ELF-1 (cell line): ENCODE results near the gene TMEM273.

Source experiments
- DNase-seq: peaks from one replicate; pipeline ENCODE4 v3.0.0-alpha.2; 2016; ENCODE audit warnings: low read depth, low spot score

TMEM273 gene

DNA sequence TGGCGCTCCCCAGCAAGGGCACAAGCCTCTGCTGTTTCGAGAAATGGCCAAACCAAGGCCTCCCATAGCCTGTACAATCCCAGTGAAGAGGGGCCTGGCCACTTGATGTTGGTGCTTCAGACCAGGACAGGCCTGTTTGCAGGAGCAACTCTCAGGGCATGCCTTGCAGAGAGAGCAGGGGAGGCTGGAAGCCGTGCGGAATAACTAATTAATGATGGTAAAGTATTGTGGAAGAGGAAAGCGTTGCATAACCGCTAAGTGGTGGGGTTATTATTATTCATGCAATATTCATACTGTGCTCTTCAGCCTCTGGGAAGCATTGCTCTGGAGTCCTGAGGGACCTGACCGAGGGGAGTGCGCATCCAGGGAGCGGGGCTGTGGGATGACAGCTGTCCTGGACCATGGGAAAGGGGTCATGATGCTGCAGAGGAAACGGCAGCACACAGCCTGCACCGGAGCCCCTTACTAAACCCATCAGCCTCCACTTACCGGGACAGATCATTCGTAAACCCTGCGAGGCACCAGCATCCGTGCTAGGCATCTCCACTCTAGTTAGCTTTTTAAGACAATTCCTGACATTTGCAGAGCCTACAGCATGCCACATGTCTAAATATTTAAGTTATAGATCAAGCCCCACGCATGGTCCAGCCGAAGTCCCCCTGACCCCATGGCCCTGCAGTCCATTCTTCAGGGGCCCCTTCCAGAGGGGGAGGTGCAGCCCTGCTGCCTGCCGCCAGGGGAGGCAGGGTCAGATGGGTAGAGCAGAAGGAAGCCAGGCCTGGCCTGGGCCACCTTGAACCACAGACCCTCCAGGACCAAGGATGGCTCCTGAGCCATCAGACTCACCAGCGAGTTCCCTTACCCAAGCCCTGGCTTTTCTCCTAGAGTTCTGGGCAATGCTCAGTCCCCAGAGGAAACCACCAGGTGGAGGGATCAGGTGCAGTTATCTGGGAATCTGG, 11.6 kb downstream of the TMEM273 start:
- no peak for DNase-seq

DNA sequence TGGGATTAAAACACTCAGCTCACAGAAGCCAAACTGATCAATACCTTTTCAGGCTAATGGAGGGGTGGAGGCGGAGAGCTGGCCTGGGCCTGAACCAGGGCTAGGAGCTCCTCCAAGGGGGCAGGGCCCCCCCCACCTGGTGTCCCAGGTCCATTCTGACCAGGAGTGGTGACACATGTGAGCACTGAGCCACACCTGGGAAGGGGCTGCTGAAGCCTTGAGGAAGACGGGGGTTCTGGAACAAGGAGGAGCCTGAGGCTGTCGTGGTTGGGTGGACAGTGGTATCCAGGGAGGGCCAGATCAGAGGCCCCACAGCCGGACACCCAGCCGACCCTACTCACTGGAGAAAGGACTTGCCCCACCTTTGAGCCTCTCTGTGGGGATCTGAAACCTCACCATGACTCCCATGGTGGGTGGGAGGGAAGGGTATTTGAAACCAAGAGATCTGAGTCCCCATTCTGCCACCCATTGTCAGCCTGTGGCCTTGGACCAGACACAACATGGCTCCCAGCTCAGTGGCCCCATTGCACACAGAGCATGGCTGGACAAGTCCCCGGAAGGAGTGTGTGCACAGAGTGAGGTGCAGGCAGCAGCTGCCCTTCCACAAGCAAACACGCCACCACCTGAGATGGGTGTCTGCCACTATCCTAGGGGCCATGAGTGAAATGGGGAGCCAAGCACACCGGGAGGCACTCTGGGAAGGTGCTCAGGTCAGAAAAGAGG, 12.4 kb downstream of the TMEM273 start:
- no peak for DNase-seq

DNA sequence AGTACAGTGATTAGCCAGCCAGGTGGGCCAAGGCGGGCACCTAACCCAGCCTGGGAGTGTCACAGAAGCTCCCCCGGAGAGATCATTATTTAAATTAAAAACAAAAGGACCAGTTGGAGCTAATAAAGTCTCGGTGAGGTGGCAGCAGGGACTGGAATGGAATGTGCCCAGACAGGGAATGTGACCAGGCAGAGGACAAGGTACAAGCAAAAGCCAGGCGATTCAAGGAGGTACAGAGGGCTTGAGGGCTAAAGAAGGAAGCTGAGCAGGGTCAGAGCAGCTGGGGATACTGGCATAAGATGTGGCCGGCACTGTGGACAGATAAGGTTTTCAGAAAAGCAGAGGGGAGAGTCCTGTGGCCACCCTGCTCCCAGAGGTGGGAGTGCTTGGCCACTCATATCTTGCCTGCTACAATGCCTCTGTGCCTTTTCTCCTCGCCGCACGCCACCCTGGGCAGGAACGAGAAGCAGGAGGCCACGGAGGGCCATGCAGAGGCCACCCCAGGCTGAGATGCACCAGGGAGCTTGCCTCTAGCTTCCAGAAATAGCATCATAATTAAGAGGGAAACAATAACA, 13.2 kb downstream of the TMEM273 start:
- DNase-seq, result no peak

DNA sequence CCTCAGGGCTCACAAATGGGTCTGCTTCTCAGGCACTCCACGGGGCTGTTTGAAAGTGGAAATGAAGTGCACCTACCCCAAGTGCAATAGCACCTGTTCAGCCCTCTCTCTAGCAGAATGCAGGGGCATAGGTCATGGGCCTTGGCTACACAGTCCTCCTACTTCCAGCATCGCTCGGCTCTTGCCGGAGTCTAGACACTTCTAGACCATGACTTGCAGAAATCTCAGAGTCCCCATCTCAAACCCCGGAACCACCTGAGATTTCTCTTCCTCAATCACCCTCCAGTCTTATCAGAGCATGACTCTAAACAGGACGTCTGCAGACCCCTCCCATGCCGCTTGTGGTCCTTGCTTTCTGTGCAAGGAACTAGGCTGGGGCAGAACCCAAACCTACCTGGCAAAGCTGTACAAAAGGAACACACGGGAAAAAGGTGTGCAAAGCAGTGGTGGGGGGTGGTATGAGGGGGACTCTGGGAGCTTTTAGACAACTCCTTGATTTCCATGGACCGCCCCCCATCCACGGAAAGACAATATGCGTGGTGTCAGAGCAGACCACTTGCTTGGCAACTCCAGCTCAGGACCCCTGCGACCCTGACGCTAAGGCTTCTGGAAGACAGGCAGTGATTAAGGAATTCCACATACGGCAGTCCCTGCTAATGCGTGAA, 13.8 kb downstream of the TMEM273 start:
- no peak for DNase-seq

DNA sequence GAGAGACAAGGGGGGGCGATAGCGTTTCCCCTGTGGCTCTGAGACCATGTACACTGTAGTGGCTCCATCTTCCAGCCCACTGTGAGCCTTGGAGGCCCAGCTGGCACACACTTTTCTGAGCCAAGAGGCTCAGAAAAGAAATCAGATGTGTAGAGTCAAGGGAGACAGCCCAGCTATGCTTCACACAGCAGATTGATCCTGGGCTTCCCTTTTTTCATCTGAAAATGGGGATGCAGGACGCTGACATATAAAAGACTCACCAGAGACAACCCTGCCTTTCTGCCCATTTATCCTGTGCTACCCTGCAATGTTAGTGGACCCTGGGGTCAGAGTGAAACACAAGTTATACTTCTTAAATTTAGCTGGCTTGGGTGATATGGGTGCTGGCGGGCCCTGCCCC, 14.3 kb downstream of the TMEM273 start:
- DNase-seq, result no peak

DNA sequence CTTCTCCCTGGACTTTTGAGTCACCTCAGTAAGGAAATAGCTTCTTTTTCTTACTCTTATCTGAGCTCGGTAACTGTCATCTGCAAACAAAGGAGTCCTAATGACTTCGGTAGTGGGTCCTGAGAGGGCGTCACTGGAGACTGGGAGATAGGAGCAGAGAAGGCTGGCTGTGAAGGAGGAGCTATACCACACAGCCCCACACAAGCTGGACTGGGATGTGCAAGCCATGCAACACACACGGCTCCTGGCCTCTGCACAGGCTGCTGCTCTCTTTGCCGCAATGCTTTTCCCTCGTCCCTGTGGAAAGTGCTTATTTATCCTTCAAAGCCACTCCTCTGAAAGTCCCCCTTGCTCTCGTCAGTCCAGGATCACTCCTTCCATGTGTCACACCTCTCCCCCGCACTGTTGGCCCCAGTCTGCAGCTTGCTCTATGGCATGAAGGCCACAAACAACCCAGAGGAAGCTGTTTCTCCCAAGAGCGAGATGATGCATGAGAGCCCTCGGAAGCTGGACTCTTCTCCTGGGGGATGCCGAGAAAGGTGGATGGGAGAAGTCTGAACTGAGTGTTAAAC, 14.9 kb downstream of the TMEM273 start:
- no peak for DNase-seq

DNA sequence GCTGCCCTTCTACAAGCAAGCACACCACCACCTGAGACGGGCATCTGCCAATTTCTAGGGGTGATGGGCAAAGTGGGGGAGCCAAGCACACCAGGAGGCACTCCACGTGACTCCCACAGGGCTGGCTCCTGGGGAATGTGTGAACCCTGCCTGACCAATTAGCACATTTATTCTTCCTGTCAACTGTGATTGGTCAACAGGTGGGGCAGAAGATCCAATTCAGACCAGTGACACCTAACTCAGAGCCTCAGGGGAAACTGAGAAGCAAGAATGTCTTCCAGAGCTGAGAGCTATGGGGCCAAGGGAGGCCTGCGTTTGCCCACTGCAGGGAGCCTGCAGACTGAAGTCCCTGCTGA, 15.4 kb downstream of the TMEM273 start:
- DNase-seq, result no peak

DNA sequence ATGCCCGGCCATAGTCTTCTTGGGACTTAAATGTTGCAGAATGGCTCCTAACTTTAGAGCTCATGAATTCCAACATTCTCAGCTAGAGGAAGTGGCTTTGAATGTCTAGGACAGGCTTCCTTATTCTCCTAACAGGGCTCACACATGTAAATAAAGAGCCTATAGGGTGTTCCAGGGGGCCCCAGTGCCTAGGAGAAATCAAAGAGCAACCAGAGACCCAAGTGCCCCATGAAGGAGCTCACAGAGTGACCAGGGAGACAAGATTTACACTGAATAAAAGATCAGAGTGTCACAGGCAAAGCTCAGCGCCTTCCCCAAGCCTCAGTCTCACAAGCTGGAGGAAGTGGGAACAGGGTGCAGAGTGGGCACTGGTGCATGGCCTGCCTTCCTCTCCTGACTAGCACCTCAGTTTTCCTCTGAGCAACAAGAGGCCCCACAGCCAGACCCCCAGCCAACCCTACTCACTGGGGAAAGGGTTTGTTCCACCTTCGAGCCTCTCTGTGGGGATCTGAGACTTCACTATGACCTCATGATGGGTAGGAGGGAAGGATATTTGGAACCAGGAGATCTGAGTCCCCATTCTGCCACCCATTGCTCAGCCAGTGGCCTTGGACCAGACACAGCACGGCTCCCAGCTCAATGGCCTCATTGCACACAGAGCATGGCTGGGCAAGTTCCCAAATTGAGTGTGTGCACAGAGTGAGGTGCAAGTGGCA, 16.0 kb downstream of the TMEM273 start:
- no peak for DNase-seq

DNA sequence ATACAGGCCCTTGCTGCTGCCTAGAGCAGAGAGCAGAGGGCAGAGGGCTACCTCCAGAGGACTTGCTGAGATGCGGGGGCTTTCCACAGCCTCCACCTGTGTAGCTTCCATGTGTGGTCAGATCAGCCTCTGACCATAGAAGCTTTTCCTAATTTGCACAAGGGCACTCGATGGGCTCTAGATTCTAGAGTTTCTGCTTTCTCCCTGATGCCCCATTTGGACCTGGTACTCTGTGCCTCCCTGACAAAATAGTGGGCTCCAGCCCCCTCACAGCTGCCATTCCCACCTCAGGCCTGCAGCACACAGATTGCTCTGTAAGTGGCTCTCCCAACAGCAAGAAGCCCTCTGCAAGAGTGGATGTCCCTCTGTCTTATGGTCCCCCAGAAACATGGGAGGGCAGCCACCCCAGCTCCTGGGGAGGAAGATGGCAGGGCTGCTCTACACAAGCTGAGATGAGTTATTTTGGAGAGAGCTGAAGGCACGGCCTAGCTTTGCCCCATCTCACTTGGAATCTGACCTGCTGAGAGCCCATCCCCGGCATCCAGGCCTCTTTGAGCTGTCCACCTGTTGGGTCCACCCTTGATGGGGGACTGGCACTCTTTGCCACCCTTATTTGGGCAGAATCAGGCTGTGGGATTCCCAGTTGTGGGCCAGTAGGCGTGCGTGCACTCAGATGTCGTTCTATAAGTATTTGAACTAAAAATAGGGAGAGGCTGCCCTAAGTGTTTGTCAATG, 16.7 kb downstream of the TMEM273 start:
- no peak for DNase-seq

DNA sequence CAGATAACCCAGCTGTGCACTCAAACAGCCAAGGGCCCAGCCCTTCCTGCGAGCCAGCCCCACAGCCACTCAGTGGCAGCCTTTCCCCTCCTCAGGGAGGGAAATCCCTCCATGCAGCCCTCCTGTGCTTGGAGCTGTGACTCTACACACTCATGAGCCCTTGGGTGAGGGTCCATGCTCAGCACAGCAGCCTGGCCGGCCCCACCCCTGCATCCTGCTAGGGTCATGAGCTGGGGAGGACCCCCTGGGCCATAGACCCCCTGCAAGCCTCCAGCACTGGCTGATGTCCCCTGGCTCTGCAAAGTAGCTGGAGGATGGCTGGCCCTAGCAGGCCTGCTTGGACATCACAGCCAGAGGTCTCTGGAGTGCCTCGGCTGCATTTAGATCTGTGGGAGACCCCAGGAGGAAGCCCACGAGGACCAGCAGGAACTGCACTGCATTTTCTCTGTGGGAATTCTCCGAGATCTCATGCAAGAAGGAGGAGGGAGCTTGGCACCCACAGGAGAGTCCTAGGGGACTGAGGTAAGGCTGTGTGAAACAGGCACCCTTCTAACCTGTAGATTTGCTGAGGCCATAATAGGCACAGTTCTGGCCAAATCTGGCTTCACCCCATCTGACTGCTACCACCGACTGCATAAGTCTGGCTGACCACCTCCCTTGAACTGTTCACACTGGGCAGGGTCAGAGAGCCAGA, 17.4 kb downstream of the TMEM273 start:
- no peak for DNase-seq

DNA sequence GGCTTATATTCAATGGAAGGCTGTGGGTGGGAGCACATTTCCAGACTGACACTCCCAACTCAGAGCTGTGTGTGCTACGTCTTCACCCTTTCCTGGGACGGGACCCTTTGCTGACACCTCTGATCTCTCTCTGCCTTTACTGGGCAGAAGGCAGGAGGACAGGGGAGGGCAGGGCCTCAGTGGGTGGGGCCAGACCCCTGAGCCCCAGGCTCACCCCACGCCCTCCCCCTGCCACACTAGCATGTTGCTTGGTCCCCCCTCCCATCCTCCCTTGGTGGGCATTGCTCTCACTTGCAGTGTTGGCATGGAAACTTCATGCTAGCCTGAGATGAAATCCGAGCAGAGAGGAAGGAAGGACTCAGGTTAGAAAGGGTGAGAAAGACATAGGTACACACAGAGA, 18.4 kb downstream of the TMEM273 start:
- no peak for DNase-seq

DNA sequence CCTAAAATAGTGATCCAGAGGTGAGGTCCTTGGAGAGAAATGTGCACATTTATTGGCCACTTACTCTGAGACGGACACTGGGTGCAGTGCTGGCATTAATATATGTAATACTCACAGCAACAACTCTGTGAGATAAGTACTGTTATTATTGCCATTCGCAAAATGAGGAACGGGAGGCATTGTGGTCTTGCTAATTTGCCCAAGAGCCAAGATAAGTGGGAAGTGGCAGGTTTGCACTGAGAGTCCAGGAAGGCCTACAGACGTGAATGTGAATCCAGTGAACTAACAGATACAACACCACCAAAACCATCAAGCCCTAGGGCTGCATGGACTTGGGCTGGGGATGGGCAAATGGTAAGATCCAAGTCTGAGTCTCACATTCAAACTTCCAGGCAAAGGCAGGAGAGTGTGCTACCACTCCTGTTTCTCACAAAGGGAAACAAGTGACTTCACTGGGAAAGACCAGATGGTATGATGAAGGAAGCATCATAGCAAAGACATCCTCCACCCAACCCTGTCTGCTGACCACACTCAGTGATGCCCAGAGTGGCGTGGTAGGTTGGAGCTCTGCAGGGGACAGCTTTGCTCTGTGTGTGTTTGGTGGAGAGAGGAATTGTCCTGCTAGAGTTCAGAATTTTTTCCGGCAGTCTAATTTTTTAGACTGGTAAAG, 19.2 kb downstream of the TMEM273 start:
- DNase-seq, result no peak

DNA sequence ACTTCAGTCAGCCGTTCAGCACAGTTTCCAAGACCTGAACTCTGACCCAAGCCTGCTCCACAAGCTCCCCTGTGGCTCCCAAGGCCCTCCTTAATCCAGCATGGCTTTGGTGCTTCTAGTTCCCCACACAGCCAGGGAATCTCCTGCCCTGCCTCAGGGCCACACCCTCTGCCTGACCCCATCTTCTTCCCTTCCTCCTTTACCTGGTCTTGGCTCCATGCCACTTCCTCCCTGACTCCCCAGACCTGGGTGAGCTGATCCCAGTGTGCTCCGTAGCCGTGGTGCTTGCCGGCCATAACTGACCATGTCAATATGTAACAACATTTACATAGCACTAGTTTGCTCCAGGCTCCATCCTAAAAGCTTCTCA, 20.0 kb downstream of the TMEM273 start:
- no peak for DNase-seq

DNA sequence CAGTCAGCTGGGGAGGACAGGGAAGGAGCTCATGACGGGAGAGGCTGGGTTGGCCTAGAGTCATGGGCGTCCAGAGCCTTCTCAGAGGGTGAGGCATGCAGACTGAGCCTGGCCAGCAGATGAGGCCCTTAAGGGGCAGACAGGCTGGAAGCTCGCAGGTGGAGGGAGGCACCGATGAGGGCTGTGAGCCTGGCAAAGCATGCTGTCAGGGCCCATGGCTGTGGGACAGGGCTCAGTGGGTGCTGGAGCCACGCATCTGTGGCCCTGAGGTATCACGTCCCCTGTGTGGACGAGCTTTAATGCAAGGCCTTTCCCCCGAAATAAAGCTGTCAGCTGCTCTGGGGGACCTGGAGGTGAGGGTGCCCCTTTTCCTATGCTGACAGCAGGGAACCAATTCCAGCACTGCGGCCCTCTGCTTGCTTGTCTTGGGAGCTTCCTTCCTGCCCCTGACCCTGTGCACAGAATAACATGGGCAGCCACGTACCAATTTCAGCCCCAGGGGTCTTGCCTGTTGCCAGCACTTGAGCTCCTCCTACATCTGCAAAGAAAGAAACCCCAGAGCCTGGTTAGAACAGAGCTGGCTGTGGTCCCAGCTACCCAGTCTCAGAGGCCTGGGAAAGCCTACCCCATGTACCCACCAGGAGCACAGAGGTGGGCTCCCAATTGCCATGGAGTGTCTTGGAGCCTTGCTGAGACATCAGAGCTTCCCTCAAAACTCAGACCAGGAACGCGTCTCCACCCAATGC, 20.6 kb downstream of the TMEM273 start:
- DNase-seq, result no peak

DNA sequence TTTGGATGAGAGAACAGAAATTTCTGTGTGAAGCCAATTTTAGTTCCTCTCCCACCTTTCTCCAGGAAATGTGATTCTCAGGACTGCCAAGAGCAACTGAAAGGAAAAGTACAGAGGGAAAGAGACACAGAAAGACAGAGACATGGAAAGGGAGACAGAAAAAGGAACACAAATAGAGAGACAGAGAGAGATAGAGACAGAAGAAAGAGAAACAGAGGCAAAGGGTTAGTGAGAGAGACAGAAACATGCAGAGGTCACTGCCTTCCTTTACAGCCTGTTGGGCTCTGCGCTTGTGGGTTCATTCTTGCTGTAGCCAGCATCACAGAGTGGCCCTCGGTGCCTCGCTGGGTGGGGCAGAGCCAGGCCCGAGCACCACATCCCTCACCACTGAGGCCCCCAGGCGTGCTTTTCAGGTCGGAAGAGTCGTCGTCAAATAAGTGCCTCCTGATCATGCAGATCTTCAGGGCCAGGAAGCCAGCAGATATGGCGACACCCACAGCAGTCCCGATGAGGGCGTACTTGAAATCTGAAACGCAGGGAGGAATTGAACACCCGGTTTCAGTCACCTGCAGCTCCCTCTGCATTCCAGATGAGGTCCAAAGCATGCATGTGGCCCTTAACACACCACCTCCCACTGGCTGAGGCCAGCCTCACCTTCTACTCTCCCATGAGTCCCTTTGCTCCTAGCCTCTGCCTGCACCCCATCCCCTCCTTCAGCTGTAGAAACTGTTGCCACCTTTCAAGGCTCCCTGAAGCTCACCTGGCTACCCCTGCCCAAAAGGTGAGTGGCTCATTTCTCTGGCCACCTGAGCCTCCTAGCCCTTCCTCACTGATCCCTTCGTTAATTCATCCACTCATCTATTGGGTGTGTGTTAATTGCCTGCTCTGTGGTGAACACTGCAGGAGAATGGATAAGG, 21.4 kb downstream of the TMEM273 start:
- DNase-seq, result no peak

DNA sequence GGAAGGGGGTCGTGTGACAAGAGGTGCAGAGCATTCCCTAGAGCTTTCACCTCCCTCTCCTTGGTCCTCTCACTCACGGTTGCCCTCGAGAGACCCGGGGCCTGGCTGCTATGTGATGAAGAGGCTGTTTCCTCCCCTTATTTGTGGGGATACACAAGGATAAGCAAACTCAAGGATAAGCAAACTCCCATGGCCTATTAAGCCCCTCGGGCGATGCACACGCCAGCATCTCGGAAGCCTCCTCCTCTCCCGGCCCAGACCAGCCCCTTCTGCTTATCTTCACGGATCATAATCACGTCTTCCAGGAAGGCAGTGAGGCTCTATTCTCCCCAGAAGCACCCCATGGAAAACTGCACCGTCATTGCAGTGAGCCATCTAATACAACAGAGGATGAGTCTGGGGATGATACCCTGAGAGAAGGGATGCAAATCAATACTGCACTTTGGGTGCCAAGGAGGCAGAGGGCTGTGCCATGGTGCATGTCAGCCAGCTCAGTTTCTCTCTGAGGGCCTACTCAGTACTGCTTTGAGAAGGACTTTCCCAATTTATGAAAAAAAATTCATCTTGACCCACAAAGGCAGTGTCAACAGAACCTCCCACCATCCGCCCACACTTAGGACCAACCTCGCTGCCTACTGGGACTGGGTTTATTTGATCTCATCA, 22.2 kb downstream of the TMEM273 start:
- no peak for DNase-seq

DNA sequence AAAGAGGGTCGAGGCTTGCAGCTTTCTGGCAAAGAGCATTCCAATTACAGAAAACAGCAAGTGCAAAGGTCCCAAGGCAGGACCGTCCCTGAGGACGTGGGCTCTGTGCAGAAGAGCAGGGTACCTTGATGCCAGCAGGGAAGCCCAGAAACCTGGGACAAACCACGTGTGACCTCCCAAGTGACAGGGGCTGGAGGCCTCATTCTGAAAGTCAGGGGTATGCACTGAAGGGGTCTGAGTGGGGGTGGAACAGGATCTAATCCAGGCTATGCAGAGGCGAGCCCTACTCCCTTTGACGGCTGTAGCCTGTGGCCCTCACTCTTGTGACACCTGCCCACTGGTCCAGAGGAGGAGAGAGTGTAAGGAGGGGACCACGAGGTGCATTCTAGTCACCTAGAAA, 22.9 kb downstream of the TMEM273 start:
- DNase-seq, result no peak
